ENCODE measurements around the gene NUMB.

- TF ChIP-seq POLR2AphosphoS5 (IDR thresholded peaks at IDR 0.05) (no peak), POLR2A (IDR thresholded peaks at IDR 0.05) (no peak)
- TF ChIP-seq, protein P1, sequence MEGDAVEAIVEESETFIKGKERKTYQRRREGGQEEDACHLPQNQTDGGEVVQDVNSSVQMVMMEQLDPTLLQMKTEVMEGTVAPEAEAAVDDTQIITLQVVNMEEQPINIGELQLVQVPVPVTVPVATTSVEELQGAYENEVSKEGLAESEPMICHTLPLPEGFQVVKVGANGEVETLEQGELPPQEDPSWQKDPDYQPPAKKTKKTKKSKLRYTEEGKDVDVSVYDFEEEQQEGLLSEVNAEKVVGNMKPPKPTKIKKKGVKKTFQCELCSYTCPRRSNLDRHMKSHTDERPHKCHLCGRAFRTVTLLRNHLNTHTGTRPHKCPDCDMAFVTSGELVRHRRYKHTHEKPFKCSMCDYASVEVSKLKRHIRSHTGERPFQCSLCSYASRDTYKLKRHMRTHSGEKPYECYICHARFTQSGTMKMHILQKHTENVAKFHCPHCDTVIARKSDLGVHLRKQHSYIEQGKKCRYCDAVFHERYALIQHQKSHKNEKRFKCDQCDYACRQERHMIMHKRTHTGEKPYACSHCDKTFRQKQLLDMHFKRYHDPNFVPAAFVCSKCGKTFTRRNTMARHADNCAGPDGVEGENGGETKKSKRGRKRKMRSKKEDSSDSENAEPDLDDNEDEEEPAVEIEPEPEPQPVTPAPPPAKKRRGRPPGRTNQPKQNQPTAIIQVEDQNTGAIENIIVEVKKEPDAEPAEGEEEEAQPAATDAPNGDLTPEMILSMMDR (IDR thresholded peaks at IDR 0.05): no peak
Measured at GRCh38 chr14:73237786-73238423, 220.4 kb downstream of the NUMB start.

Data from suprapubic skin (tissue), 4 donors.